Putamen (tissue), 1 donor: Measurements from ENCODE around the gene EDEM2.
A peak's percentile ranks its signal among the peaks of the same experiment; 100 is the strongest.
"Not testable (repeated sequence)": the region's sequence is repeated elsewhere in the genome, so short reads cannot be mapped to it uniquely, and the experiment has no call there.

Experiments
- DNase-seq: peaks from one replicate; pipeline ENCODE4 v3.0.0-alpha.2; 2016; ENCODE audit warnings: low spot score

The EDEM2 gene, protein sequence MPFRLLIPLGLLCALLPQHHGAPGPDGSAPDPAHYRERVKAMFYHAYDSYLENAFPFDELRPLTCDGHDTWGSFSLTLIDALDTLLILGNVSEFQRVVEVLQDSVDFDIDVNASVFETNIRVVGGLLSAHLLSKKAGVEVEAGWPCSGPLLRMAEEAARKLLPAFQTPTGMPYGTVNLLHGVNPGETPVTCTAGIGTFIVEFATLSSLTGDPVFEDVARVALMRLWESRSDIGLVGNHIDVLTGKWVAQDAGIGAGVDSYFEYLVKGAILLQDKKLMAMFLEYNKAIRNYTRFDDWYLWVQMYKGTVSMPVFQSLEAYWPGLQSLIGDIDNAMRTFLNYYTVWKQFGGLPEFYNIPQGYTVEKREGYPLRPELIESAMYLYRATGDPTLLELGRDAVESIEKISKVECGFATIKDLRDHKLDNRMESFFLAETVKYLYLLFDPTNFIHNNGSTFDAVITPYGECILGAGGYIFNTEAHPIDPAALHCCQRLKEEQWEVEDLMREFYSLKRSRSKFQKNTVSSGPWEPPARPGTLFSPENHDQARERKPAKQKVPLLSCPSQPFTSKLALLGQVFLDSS

DNA sequence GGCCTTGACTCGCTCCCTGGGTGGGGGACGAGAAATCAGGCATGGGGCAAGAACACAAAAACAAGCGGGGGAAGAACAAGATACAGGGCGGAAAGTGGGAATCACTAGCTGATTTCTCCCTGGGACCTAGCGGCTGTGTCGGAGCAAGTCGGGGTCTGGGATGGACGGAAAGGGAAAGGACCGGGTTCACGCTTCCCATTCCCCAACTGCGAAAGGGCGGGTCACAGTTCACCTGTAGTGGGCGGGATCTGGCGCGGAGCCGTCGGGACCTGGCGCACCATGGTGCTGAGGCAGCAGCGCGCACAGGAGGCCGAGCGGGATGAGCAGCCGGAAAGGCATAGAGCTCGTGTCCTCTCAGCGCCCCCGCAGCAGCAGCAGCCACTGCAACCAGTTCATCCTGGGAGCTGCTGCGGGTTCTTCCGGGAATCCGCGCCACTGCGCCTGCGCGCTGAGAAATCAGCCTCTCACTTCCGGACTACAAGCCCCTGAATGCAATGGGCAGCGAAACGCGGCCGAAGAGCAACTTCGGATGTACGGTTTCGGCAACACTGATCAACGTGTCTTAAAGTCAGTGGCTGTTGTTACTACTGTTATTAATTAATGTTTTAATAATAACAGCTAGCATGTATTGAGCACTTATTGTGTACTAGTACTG, at the start of gene EDEM2:
Gene EDEM2, minus strand, starts transcription at position 417 of the 655 bp plus-strand sequence. Its CDS starts 78 bp downstream, at position 339.
- peak; percentile 96 for DNase-seq

DNA sequence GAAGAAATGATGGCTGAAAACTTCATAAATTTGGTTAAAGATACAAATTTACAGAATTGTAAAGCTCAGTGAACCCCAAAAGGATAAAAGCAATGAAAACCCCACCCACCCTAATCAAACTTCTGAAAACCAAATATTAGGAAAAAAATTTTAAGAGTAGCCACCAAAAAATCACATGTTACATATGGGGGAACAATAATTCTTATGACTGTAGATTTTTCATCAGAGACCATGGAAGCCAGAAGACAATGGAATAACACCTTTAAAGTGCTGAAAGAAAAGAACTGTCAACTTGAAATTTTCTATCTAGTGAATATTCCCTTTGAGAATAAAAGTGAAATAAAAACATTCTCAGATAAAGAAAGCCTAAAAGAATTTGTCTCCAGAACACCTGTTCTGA, 49.2 kb upstream of the EDEM2 start:
- no peak for DNase-seq

DNA sequence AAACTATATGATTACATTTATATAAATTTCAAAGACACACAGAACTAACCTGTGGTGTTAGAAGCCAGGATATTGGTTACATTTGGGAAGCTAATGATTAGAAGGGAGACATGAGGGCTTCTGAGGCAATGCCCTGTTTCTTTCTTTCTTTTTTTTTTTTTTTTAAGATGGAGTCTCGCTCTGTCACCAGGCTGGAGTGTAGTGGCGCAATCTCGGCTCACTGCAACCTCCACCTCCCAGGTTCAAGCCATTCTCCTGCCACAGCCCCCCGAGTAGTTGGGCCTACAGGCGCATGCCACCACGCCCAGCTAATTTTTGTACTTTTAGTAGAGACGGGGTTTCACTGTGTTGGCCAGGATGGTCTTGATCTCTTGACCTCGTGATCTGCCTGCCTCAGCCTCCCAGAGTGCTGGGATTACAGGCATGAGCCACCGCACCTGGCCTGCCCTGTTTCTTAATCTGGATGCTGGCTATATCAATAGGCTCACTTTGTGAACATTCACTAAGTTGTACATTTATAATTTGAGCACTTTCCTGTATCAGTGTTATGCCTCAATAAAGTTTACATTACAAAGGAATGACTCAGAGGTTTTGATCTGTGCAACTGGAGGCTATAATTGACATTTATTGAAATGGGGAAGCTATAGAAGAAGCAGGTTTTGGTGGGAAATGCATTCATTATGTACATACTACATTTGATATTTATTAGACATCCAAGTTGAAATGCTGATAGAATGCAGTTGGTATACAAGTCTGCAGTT, 46.1 kb upstream of the EDEM2 start:
- not testable (repeated sequence) for DNase-seq

DNA sequence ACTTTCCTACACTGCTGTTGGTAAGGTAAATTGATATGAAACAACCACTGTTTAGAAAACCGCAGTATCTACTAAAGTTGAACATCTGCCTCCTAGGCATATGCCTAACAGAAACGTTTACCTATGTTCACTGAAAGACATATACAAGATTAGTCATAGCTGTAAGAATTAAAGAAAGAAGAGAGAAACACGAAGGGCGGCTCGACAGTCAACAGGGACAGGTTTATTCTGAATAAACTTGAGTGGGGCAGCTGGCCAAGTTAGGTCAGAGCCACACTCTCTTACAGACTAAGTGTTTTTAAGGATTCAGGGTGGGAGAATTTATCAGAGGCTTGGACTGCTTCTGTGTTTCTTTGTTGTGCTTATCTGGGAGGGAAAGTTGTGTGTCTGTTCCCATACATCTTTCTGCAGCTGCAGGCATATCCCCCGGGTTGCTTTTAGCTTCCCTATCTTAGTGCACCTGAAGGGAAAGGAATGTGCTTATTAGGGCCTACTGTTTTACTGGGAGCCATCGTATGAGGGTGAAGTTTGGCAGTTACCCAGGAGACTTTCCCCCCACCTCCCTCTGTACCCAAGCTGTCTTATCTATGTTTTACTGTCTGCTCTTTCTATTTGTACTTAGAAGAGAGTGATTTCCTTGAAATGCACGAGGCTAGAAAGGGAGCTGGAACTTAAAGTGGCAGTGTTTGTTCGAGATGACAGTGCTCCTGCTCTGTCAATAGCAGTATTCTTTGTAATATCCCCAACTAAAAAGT, 45.2 kb upstream of the EDEM2 start:
- no peak for DNase-seq

DNA sequence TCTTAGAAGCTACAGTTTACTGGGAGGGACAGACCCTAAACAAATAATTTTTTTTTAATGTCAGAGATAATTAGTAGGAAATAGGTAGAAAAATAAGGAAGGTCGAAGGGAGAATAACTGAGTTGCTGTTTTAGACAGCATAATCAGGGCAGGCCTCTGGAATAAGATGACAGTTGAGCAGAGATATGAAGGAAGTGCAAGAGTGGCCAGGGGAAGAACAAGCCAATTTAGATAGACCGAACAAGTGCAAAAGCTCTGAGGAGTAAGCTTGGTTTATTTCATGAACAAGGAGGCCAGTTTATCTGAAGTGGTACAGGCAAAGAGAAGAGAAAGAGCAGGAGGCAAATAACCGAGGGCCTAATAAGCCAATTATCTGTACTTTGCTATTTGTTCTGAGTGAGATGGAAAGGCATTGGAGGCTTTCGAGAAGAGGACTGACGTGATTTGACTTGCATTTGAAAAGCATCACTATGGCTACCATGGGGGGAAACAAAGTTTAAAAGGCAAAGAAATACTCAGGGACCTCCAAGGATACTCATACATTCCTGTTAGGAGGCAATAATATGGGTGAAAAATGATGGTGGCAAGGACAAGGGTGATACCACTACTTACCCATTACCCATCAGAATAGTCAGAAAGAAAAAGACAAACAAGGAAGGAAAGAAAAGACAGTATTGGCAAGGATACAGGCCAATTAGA, 44.4 kb upstream of the EDEM2 start:
- no peak for DNase-seq

DNA sequence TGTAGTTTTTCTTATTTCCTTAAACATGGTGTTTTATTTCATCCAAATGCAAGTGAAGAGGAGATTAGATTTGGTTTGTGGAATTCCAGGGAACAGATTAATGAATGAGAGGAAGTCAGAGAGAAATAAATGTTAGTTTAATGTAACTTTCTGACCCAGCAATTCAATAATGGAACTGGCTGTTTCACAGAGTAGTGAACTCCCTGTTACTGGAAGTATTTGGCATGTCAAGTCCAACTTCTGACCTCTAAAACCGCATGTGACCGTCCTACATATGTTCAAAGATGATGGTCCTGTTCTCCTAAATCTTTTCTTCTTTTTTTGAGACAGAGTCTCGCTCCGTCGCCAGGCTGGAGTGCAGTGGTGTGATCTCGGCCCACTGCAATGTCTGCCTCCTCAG, 43.4 kb upstream of the EDEM2 start:
- DNase-seq: no peak

DNA sequence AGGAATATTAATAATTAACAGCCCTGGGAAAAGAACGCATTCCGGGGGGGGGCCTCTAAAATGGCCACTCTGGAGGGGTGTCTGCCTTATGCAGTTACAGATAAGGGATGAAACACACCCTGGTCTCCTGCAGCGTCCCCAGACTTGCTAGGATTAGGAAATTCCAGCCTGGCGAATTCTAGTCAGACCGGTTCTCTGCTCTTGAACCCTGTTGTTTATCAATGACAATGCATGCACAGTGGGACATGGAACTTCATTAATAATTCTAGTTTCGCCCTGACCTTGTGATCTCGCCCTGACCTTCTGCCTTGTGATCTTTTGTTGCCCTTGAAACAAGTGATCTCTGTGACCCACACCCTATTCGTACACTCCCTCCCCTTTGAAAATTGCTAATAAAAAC, 42.1 kb upstream of the EDEM2 start:
- DNase-seq: not testable (repeated sequence)

DNA sequence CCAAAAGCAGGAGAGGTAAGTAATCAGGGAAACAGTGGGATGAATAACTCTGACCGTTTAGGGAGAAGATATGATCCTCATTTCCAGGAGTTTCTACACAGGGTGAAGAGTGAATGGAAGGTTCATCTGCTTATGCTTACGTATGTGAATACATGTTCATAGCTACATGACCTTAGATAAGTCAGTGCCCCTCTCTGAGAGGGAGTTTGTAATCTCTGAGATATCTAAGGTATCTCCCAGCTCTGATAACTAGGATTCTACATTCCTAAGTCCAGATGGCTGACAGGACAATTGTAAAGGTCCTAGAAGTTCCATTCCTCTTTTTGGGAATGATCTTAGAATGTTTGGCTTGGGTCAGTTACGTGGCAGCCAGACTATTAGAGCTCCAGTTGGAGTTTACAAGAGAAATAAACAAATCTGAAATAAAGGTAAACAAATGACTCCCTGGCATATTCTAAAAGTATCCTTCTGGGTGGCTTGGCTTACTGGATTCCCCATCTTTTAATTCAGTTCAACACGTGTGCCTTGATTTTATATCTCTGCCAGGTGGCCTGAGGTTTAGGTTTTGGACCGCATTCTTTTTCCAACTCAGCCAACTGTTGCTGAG, 40.6 kb upstream of the EDEM2 start:
- DNase-seq: no peak

DNA sequence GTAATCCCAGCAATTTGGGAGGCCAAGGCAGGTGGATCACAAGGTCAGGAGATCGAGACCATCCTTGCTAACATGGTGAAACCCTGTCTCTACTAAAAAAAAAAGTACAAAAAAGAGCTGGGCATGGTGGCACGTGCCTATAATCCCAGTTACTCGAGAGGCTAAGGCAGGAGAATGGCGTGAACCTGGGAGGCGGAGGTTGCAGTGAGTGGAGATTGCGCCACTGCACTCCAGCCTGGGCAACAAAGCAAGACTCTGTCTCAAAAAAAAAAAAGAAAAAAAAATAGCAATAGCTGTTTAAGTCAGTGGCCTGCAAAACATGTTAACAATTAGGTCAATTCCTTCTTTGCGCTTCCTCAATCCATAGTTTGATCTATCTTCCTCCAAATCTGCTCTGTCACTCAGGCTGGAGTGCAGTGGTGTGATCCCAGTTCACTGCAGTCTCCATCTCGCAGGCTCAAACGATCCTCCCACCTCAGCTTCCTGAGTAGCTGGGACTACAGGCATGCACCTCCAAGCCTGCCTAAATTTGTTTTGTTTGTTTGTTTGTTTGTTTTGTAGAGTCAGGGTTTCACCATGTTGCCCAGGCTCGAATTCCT, 39.7 kb upstream of the EDEM2 start:
- DNase-seq: not testable (repeated sequence)

DNA sequence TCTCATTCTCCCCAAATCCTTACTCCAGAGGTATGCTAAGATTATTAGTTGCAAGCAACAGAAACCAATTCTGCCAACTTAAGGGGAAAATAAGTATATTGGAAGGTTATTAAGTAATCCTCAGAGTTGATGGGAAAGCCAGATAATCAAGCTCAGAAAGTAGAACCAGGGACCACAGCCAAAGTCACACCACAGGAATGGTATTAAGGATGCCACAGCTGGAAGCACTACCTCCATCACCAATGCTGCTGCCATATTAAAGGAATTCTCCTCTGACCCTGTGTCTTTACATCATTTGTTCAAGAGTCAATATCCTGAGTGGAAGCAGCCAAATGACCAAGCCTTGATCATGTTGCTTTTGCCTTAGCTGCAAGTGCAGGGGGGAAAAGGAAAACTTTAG, 34.6 kb upstream of the EDEM2 start:
- DNase-seq: no peak

DNA sequence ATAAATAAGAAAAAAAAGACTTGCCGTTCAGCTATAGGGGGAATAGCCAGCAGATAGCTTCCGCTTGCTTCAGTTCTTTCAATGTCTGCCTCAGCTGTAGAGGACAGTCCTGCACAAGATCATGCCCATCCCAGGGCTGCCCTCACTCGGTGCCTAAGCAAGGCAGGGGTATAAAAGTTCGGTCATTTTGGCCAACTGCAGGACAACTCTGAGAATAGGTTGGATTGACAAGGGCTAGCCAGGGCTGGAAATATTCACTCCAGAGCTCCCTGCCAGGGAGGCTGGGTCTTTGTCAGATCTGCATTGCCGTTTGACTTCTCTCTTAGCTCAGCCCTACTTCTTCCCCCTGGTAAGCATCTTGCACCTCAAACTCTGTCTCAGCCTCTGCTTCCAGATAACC, 33.1 kb upstream of the EDEM2 start:
- DNase-seq: no peak

DNA sequence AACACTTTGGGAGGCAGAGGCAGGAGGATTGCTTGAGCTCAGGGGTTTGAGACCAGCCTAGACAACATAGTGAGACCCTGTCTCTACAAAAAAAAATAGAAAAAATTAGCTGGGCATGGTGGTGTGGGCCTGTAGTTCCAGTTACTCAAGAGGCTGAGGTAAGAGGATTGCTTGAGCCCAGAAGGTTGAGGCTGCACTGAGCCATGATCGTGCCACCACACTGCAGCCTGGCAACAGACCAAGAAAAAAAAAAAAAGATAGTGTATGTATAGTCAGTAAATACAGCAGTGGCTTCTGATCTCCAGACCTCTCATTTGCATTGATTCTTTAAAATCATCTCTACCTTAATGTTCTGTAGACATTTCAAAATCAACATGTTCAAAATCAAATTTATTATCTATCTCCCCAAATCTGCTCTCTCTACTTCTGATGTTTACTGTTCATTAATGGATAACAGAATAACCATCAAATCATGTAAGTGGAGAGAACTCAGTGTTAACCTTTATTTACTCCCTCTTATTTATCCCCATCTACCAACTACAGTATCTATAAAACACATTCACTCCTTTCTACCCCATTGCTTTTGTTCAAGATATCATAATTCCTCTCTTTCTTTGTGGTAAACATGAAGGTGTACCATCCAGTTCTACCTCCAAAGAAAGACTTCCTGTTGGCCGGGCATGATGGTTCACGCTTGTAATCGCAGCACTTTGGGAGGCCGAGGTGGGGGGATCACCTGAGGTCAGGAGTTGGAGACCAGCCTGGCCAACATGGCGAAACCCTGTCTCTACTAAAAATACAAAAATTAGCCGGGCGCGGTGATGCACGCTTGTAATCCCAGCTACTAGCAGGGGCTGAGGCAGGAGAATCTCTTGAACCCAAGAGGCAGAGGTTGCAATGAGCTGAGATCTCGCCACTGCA, 32.4 kb upstream of the EDEM2 start:
- DNase-seq: no peak

DNA sequence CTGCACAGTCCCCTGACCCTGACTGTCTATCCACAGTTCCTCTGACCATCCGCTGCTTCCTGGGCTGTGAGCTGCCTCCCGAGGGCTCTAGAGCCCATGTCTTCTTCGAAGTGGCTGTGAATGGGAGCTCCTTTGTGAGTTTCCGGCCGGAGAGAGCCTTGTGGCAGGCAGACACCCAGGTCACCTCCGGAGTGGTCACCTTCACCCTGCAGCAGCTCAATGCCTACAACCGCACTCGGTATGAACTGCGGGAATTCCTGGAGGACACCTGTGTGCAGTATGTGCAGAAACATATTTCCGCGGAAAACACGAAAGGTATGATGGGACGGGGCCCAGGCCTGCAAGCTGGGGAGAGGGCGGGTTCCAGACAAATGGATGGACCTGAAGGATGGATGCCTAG, 29.0 kb upstream of the EDEM2 start:
- no peak for DNase-seq

DNA sequence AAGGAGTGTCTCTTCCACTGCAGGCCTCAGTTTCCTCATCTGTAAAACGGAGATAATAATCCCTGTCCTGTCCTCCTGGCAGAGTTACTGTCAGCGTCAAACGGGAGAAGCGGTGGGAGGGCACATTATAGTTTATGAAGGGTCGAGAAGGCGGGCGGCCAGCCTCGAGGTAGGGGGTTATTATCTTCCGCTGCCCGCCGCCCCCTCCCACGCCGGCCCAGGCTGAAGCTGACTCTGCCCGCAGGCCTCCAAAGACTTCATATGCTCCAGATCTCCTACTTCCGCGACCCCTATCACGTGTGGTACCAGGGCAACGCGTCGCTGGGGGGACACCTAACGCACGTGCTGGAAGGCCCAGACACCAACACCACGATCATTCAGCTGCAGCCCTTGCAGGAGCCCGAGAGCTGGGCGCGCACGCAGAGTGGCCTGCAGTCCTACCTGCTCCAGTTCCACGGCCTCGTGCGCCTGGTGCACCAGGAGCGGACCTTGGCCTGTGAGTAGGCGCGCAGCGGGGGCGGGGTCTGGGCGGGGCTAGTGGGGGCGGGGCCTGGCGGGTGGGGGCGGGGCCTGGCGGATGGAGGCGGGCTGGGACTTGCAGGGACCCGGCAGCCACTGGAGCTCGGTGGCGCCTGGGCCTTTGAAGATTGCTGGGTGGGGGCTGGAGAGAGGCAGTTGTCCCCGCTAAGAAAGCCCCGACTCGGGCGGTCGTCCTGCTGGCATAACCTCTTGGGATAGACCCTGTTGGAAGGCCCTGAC, 27.5 kb upstream of the EDEM2 start:
- DNase-seq: no peak

DNA sequence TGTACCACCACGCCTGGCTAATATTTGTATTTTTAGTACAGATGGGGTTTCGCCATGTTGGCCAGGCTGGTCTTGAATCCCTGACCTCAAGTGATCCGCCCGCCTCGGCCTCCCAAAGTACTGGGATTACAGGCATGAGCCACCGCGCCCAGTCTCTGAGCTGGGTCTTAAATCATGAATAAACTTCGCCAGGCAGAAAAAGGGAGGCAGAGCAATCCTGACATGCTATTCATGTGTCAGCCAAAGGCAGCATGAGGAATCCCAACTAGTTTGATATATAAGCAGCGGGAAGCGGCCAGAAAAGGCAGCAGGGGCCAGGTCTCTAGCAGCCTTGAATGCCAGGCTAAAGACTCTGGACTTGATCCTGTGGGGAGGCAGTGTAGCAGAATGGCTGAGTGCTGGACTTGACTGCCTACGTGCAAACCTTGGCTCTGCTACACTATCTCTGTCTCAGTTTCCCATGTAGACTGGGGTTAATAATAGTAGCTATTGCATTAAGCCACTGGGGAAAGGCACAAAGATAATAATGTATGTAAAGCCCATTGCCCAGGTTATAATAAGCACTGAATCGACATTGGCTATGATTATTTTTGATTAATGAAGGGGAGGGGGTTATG, 26.5 kb upstream of the EDEM2 start:
- no peak for DNase-seq

DNA sequence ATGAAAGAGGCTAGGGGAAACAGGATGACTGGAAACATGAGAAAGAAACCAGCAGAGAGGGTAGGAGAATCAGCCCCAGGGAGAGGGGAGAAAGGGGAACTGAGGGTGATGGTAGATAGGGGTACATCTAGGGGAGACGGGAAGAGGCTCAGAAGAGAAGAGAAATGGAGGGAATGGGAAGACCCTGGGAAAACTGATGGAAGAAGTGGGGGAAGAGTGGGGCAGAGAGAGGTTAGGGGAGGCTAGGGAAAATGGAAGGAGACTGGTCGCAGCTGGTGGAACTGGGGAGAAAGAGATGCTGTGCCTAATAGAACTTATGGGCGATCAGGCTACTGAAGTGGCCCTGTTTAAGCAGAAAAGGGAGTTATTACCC, 25.3 kb upstream of the EDEM2 start:
- no peak for DNase-seq

DNA sequence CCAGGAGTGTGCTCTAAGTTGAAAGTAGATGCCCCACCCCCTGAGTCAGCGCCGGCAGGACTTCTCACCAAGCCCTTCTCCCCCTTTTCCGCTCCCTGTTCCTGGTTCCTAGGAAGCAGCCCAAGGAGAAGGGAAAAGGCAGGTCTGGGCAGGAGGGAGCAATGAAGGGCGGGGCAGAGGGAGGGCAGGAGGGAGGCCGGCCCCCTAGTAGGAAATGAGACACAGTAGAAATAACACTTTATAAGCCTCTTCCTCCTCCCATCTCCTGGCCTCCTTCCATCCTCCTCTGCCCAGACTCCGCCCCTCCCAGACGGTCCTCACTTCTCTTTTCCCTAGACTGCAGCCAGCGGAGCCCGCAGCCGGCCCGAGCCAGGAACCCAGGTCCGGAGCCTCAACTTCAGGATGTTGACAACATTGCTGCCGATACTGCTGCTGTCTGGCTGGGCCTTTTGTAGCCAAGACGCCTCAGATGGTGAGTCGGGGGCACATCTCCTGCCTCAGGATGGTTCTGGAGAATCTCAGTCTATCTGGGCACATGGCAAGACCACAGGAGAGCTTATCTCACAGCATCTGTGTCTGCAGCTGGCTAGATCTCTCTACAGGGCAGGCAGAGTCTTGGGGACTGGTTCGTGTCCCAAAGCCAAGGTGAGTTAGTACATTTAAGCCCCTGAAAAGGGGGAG, 24.8 kb upstream of the EDEM2 start, which contains the start of gene PROCR:
Gene PROCR, plus strand, starts transcription at position 320 of the 681 bp plus-strand sequence. Its CDS starts 83 bp downstream, at position 403.
- peak; percentile 33 for DNase-seq
